ENCODE results near the gene MRPS9. TPM values are rescaled to one million over a fixed set of nuclear protein-coding genes. Genes with fewer than 3 reads are reported as not detected.

The MRPS9 gene
- polyA plus RNA-seq, 2 donors = 17.8 to 25.0 TPM

- Histone ChIP-seq H3K4me1 (ENCODE audit: control insufficient read depth in 2 of 2, insufficient read depth in 2 of 2, low read length in 1 of 2) (peaks cover 2 to 9% of the 10 kb centered on the region in 2 donors), H3K4me3 (ENCODE audit: low read depth in 1 of 2, low read length in 2 of 2) (peak overlapping the region in 1 of 2 donors; percentile 24), H3K27me3 (ENCODE audit: control insufficient read depth in 1 of 2, insufficient read depth in 2 of 2, low read length in 2 of 2) (peaks cover 0 to 2% of the 10 kb centered on the region in 2 donors), H3K9me3 (ENCODE audit: control insufficient read depth in 2 of 2, insufficient read depth in 1 of 2, low read depth in 1 of 2, low read length in 1 of 2) (no peaks in the 10 kb centered on the region), H3K27ac (ENCODE audit: low read depth in 2 of 2, low read length in 1 of 2) (no peak overlapping the region), H3K36me3 (ENCODE audit: control insufficient read depth in 2 of 2, insufficient read depth in 2 of 2, low read length in 1 of 2) (no peaks in the 10 kb centered on the region)
- WGBS, 2 donors = 34 to 49% methylated on average over 6 of the region's 6 CpGs
Observed at GRCh38 chr2:105143094-105143466, 105.2 kb downstream of the MRPS9 start.

GRCh38 chr2:105143467-105144151, 105.7 kb downstream of the MRPS9 start:
- H3K36me3 ChIP-seq (ENCODE audit: control insufficient read depth in 2 of 2, insufficient read depth in 2 of 2, low read length in 1 of 2) = no peaks in the 10 kb centered on the region
- 2 to 3% methylated on average over 31 to 53 of the region's 53 CpGs for WGBS, 2 donors
- no peaks in the 10 kb centered on the region for H3K9me3 ChIP-seq (ENCODE audit: control insufficient read depth in 2 of 2, insufficient read depth in 1 of 2, low read depth in 1 of 2, low read length in 1 of 2)
- H3K27me3 ChIP-seq (ENCODE audit: control insufficient read depth in 1 of 2, insufficient read depth in 2 of 2, low read length in 2 of 2) = peaks cover 0 to 2% of the 10 kb centered on the region in 2 donors
- peak overlapping the region; percentile 24 to 44 for H3K4me3 ChIP-seq (ENCODE audit: low read depth in 1 of 2, low read length in 2 of 2)
- H3K27ac ChIP-seq (ENCODE audit: low read depth in 2 of 2, low read length in 1 of 2) = no peak overlapping the region
- peaks cover 2 to 9% of the 10 kb centered on the region in 2 donors for H3K4me1 ChIP-seq (ENCODE audit: control insufficient read depth in 2 of 2, insufficient read depth in 2 of 2, low read length in 1 of 2)

- 4 to 6% methylated on average over 45 to 62 of the region's 62 CpGs for WGBS, 2 donors
- Histone ChIP-seq H3K27me3 (ENCODE audit: control insufficient read depth in 1 of 2, insufficient read depth in 2 of 2, low read length in 2 of 2) (peaks cover 0 to 2% of the 10 kb centered on the region in 2 donors), H3K4me3 (ENCODE audit: low read depth in 1 of 2, low read length in 2 of 2) (peak overlapping the region in 1 of 2 donors; percentile 44), H3K27ac (ENCODE audit: low read depth in 2 of 2, low read length in 1 of 2) (no peak overlapping the region), H3K36me3 (ENCODE audit: control insufficient read depth in 2 of 2, insufficient read depth in 2 of 2, low read length in 1 of 2) (no peaks in the 10 kb centered on the region), H3K9me3 (ENCODE audit: control insufficient read depth in 2 of 2, insufficient read depth in 1 of 2, low read depth in 1 of 2, low read length in 1 of 2) (no peaks in the 10 kb centered on the region), H3K4me1 (ENCODE audit: control insufficient read depth in 2 of 2, insufficient read depth in 2 of 2, low read length in 1 of 2) (peaks cover 2 to 9% of the 10 kb centered on the region in 2 donors)
Observed at GRCh38 chr2:105144152-105144940, 106.5 kb downstream of the MRPS9 start.

GRCh38 chr2:105144941-105145300, 107.1 kb downstream of the MRPS9 start:
- H3K9me3 ChIP-seq (ENCODE audit: control insufficient read depth in 2 of 2, insufficient read depth in 1 of 2, low read depth in 1 of 2, low read length in 1 of 2) = no peaks in the 10 kb centered on the region
- peaks cover 0 to 2% of the 10 kb centered on the region in 2 donors for H3K27me3 ChIP-seq (ENCODE audit: control insufficient read depth in 1 of 2, insufficient read depth in 2 of 2, low read length in 2 of 2)
- H3K36me3 ChIP-seq (ENCODE audit: control insufficient read depth in 2 of 2, insufficient read depth in 2 of 2, low read length in 1 of 2) = no peaks in the 10 kb centered on the region
- WGBS, 2 donors = 48 to 51% methylated on average over 2 of the region's 2 CpGs
- H3K4me1 ChIP-seq (ENCODE audit: control insufficient read depth in 2 of 2, insufficient read depth in 2 of 2, low read length in 1 of 2) = peaks cover 2 to 9% of the 10 kb centered on the region in 2 donors
- H3K27ac ChIP-seq (ENCODE audit: low read depth in 2 of 2, low read length in 1 of 2) = no peak overlapping the region
- no peak overlapping the region for H3K4me3 ChIP-seq (ENCODE audit: low read depth in 1 of 2, low read length in 2 of 2)

GRCh38 chr2:105149272-105149671, 111.4 kb downstream of the MRPS9 start:
- H3K36me3 ChIP-seq (ENCODE audit: control insufficient read depth in 2 of 2, insufficient read depth in 2 of 2, low read length in 1 of 2) = no peaks in the 10 kb centered on the region
- no peak overlapping the region for H3K4me3 ChIP-seq (ENCODE audit: low read depth in 1 of 2, low read length in 2 of 2)
- peaks cover 0 to 2% of the 10 kb centered on the region in 2 donors for H3K27me3 ChIP-seq (ENCODE audit: control insufficient read depth in 1 of 2, insufficient read depth in 2 of 2, low read length in 2 of 2)
- no peak overlapping the region for H3K27ac ChIP-seq (ENCODE audit: low read depth in 2 of 2, low read length in 1 of 2)
- peaks cover 2 to 3% of the 10 kb centered on the region in 2 donors for H3K4me1 ChIP-seq (ENCODE audit: control insufficient read depth in 2 of 2, insufficient read depth in 2 of 2, low read length in 1 of 2)
- no peaks in the 10 kb centered on the region for H3K9me3 ChIP-seq (ENCODE audit: control insufficient read depth in 2 of 2, insufficient read depth in 1 of 2, low read depth in 1 of 2, low read length in 1 of 2)
- 68 to 85% methylated on average over 1 of the region's 1 CpG for WGBS, 2 donors

Other genes with a start within 250 kb of the MRPS9 start
- under 1 TPM; 0.07 to 0.08 TPM for gene POU3F3, start 184.0 kb upstream of the MRPS9 start, polyA plus RNA-seq
- not detected for gene GPR45, start 203.7 kb downstream of the MRPS9 start, polyA plus RNA-seq

Measured in esophagus (tissue), 2 donors.